Pulmonary artery endothelial cell (primary cell): ENCODE data around the gene NHLRC1. TPM values are rescaled to one million over a fixed set of nuclear protein-coding genes. Genes with fewer than 3 reads are reported as not detected.

Source experiments
- DNase-seq: peaks from one replicate; pipeline ENCODE4 v3.0.0-alpha.2; 2011; ENCODE audit warnings: low read depth, low spot score
- total RNA-seq: library from RNA; depleted of rRNA; stranded (reverse); fragments of >200 nt; gene quantifications from 2 replicates; pipeline ENCODE4 v1.2.3, GENCODE V29; 2014

Gene NHLRC1
- total RNA-seq, 1 donor from 2014 or later = 2.2 TPM

DNA sequence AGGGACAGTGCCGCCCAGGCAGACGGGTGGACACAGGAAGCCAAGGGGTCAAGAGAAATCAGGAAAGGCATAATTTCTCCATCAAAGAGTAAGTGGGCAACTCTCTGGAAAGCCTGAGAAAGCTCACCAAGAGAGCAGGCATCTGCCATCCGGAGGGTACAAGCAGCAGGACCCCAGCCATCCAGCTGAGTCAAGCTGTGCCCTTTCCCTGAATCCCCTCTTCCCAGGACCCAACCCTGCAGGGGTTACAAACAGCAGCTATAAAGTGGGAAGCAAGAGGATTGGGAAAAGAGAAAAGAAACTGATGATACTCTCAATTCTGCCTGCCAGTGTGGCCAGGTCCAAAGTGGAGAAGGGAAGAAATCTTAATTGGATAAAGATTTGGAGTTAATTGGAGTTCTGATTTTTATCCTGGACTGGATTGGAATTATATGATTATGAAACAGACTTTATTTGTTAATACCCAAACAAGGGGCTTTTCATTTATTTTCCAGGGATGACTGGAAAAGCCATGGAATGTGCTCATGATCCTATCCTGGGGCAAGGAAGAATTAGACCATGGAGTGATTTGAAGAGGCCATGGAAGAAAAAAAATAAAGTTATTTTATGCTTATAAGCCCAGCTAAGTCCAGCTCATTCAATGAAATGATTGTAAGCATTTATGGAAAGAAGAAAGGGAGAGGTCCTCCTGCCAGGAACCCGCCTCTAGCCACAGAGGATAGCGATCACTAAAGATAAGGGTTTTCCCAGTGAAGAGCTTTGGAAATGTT lies 34.9 kb downstream of the NHLRC1 start:
- DNase-seq = no peak

GRCh38 chr6:18081025-18081668 lies 41.3 kb downstream of the NHLRC1 start:
- DNase-seq = no peak

DNA sequence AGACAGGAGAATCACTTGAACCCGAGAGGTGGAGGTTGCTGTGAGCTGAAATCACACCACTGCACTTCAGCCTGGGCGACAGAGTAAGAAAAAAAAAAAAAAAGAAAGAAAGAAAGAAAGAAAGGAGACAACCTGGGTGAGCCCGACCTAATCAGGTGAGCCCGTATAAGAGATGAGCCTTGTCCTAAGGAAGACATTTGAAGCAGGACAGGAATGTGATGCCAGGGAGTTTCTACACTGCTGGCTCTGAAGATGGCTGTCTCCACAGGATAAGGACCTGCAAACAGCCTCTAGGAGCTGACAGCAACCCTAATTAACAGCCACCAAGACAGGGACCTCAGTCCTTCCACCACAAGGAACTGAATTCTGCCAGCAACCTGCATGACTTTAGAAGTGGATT lies 41.9 kb downstream of the NHLRC1 start:
- no peak for DNase-seq

DNA sequence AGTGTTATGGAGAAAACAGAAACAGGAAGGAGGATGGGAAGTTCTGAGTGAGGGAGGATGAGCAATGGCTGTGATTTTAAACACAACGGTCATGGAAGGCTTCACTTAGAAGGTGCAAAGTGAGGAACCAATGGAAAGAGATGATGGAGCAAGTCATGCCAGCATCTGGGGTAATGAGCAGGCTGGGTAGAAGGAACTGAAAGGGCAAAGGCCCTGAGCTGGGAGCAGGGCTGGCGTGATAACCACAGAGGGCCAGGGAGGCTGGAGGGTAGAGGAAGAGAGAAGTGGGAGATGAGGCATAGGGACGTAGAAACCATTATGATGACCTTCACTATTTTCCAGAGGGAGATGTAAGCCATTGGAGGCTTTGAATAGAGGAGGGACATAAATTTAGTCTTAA lies 43.6 kb downstream of the NHLRC1 start:
- no peak for DNase-seq

DNA sequence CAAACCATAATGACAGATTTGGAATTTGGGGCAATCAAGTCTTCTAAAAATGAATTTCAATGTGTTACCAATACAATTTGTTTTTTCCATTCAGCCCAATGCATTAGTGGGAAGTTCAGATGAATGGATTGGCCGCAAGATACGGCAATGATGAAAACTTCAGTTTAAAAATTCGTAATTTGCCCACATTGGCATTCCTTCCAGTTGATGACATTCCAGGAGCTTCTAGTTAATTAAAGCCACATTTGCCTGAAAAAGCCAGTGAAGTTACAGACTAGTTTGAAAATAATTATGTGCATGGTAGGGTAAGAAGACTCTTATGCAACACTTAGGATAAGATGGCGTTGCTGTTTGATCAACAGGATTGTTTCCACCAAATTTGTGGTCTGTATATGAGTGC lies 46.2 kb downstream of the NHLRC1 start:
- DNase-seq = no peak

GRCh38 chr6:18072841-18073240 lies 49.6 kb downstream of the NHLRC1 start:
- DNase-seq = no peak

DNA sequence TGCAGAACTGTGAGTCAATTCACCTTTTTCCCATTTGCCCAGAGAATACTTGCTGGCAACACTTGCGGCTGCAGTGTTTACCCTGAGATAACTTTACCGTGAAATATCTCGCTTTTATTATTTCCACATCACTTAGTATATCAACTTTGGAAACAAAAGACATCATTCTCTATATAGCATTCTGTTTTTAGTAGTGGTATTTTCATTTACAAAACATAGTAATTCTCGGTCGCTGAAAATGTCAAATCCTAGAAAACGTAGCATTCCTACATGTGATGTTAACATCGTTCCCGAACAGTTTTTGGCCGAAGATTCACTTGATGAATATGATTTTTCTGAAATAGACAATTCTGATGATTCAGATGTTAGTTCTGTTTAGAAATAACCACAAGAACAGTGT lies 52.0 kb downstream of the NHLRC1 start:
- DNase-seq = no peak

Other genes starting within 250 kb of the NHLRC1 start
- 71.7 and 88.5 TPM in 2 replicates for gene KIF13A, start 135.0 kb downstream of the NHLRC1 start, total RNA-seq
- gene TPMT, start 32.4 kb upstream of the NHLRC1 start, total RNA-seq = 20.8 and 21.0 TPM in 2 replicates
- gene KDM1B, start 32.7 kb upstream of the NHLRC1 start, total RNA-seq = 8.3 and 15.1 TPM in 2 replicates
- 107 and 149 TPM in 2 replicates for gene DEK, start 141.9 kb upstream of the NHLRC1 start, total RNA-seq